GM18951 (cell line): ENCODE data around the gene NRG3.

ENCODE experiments used
- POLR2A ChIP-seq: IDR thresholded peaks from 4 replicates; pipeline ENCODE4 v1.6.1; 2011; ENCODE audit warnings: mild to moderate bottlenecking; ENCODE audit not compliant: insufficient read length, insufficient read depth; ENCODE audit errors: extremely low read depth
- in situ Hi-C: fragments of 300-500 bp; cut with MboI; formaldehyde crosslinking; loops from one replicate; pipeline ENCODE4 v1.12.0; 2022; ENCODE audit warnings: low sequenced_read_pairs, mixed read lengths, inconsistent platforms; ENCODE audit not compliant: unreplicated experiment

Gene NRG3

GRCh38 chr10:82826132-82826531 lies 951.1 kb downstream of the NRG3 start:
- no peak for TF ChIP-seq POLR2A
- in situ Hi-C loops = no loop called here

DNA sequence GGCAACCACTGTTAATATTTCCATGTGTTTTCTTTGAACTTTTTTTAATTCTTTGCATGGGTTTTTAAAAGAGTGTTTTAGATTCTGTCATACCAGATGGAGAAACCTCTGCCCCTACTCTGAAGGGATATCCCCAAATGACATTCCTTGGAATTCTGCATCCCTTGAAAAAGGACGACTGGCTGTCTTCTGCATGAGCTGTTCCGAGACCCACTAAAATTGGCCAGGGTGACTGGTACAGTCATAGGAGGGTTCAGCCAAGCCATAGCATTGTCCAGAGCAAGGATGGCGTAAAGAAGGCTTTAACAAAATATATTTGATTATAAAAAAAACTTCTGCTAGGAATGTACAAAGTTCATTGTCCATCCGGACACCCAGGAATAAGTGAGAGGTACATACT lies 952.9 kb downstream of the NRG3 start:
- in situ Hi-C loops = no loop called here
- TF ChIP-seq POLR2A = no peak

- in situ Hi-C loops = no loop called here
- TF ChIP-seq POLR2A = no peak
These were observed 972.2 kb downstream of the NRG3 start for GRCh38 chr10:82847242-82847641.

DNA sequence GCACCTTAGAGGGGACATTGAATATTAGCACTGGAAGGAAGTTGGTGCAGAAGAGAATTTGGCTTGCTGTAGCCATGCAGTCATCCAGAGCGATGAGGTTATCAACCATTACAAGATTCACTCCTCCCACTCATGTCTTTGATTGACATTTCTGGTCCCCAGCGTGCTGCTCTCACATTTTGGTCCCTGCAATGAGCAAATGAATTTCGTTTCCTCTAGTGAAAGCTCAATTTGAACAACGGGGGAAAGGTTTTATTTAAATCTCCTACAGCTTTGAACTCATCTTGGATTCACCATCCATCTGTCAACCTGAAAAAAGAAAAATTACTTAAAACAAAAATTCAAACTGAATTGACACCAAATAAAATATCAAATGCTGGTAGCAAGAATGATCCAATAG lies 975.2 kb downstream of the NRG3 start:
- no peak for TF ChIP-seq POLR2A
- in situ Hi-C loops = no loop called here

GRCh38 chr10:82856957-82857613 lies 982.1 kb downstream of the NRG3 start:
- in situ Hi-C loops = no loop called here
- no peak for TF ChIP-seq POLR2A

- no peak for TF ChIP-seq POLR2A
- in situ Hi-C loops = no loop called here
These were observed 986.9 kb downstream of the NRG3 start for GRCh38 chr10:82861889-82862288.

- in situ Hi-C loops = no loop called here
These were observed 990.4 kb downstream of the NRG3 start for GRCh38 chr10:82865366-82865765.

GRCh38 chr10:82866424-82867020 lies 991.5 kb downstream of the NRG3 start:
- TF ChIP-seq POLR2A = no peak
- in situ Hi-C loops = no loop called here

More at GRCh38 chr10:82865366-82865765, 990.4 kb downstream of the NRG3 start:
- no peak for TF ChIP-seq POLR2A

GRCh38 chr10:82867056-82867455 lies 992.1 kb downstream of the NRG3 start:
- TF ChIP-seq POLR2A = no peak
- in situ Hi-C loops = no loop called here

DNA sequence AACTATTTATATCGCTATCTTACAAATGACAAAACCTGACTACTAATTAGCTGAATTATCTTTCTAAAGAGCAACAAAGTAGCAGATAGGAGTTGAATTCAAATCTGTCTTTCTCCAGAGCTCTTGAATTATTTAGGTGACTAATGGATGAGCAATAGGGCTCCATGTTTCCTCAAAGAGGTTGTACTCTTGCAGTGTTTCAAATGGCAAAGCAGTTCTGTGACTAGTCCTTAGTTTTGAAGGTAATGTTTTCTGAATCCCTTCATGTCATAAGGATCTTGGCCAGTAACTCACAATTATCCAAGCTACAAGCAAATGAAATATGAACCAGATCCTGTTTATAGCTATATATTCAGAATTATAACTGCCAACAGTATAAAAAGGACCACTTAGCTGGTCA lies 999.7 kb downstream of the NRG3 start:
- TF ChIP-seq POLR2A = no peak
- in situ Hi-C loops = no loop called here

GRCh38 chr10:82880776-82881290 lies 1005.8 kb downstream of the NRG3 start:
- no peak for TF ChIP-seq POLR2A
- in situ Hi-C loops = no loop called here

GRCh38 chr10:82882722-82883121 lies 1007.7 kb downstream of the NRG3 start:
- in situ Hi-C loops = no loop called here

GRCh38 chr10:82883603-82884002 lies 1008.6 kb downstream of the NRG3 start:
- TF ChIP-seq POLR2A = no peak
- in situ Hi-C loops = no loop called here

More at GRCh38 chr10:82882722-82883121, 1007.7 kb downstream of the NRG3 start:
- TF ChIP-seq POLR2A = no peak

GRCh38 chr10:82887488-82887887 lies 1012.5 kb downstream of the NRG3 start:
- TF ChIP-seq POLR2A = no peak
- in situ Hi-C loops = no loop called here
